Panc1 (cell line): ENCODE measurements around the gene KLF11. TPM values are rescaled to one million over a fixed set of nuclear protein-coding genes. Genes with fewer than 3 reads are reported as not detected.

ENCODE experiments used
- ATAC-seq: fragments of 200-7000 bp; cut with Tn5 transposase; 2 replicates; pipeline ENCODE4 v1.9.1; 2020; ENCODE audit warnings: mild to moderate bottlenecking, moderate library complexity
- BruUV-seq: library from RNA; stranded (reverse); fragments of 400-500 nt; replicated peaks from 2 replicates; lab custom pipeline; 2021; lab: Mats Ljungman, UMichigan
- CTCF ChIA-PET: fragments of 300-600 bp; sonication (Branson Sonifier 250); formaldehyde crosslinking; loops from one replicate; lab custom pipeline; 2022; ENCODE audit warnings: antibody characterized with exemption; lab: Charles Lee
- POLR2A ChIA-PET: fragments of 300-600 bp; sonication (Branson Sonifier 250); formaldehyde crosslinking; loops from one replicate; lab custom pipeline; 2022; ENCODE audit warnings: antibody characterized with exemption; lab: Charles Lee
- DNase-seq: peaks from one replicate; pipeline ENCODE4 v3.0.0-alpha.2; 2010; ENCODE audit warnings: low read depth, low spot score
- H3K27ac ChIP-seq: 2 replicates; pipeline ENCODE4 v1.5.1; 2011; ENCODE audit warnings: mild to moderate bottlenecking, low read length, inconsistent platforms
- H3K27me3 ChIP-seq: fragments of 200-500 bp; sonication (Bioruptor generic); 2 replicates; pipeline ENCODE4 v1.6.0; 2014; ENCODE audit warnings: low read length, inconsistent platforms; ENCODE audit not compliant: control insufficient read depth, insufficient read depth
- H3K36me3 ChIP-seq: fragments of 200-500 bp; sonication (Bioruptor generic); 2 replicates; pipeline ENCODE4 v1.5.1; 2014; ENCODE audit warnings: inconsistent platforms, mild to moderate bottlenecking, low read length, moderate library complexity; ENCODE audit not compliant: control insufficient read depth, insufficient read depth
- H3K4me1 ChIP-seq: 2 replicates; pipeline ENCODE4 v1.5.1; 2011; ENCODE audit warnings: inconsistent platforms, mild to moderate bottlenecking, low read length, moderate library complexity; ENCODE audit not compliant: control insufficient read depth, insufficient read depth
- H3K4me3 ChIP-seq, 2 experiments: 2 replicates each; pipeline ENCODE4 v1.5.1; 2011 to 2012; ENCODE audit warnings: low read depth in 2 of 2, low read length in 2 of 2, mild to moderate bottlenecking in 2 of 2, inconsistent platforms in 1 of 2, moderate library complexity in 1 of 2
- H3K9me3 ChIP-seq: fragments of 200-500 bp; sonication (Bioruptor generic); 2 replicates; pipeline ENCODE4 v1.5.1; 2014; ENCODE audit warnings: low read depth, mild to moderate bottlenecking, inconsistent platforms, low read length, moderate library complexity; ENCODE audit not compliant: control insufficient read depth, insufficient read depth
- CTCF ChIP-seq: fragments of 450-650 bp; IDR thresholded peaks from 2 replicates; pipeline ENCODE4 v1.5.1; 2017; ENCODE audit warnings: mild to moderate bottlenecking
- POLR2AphosphoS5 ChIP-seq: IDR thresholded peaks from 2 replicates; pipeline ENCODE4 v1.6.1; 2012; ENCODE audit warnings: mild to moderate bottlenecking, low read depth, low read length, moderate library complexity
- REST ChIP-seq, 2 experiments: IDR thresholded peaks; 2 replicates each; pipeline ENCODE4 v1.6.1; 2011 to 2012; ENCODE audit warnings: low read depth in 2 of 2, control low read depth in 1 of 2, low read length in 1 of 2, mild to moderate bottlenecking in 1 of 2, moderate library complexity in 1 of 2; ENCODE audit not compliant: insufficient read depth in 1 of 2
- SIN3A ChIP-seq: IDR thresholded peaks from 2 replicates; pipeline ENCODE4 v1.6.1; 2012; ENCODE audit warnings: low read depth, mild to moderate bottlenecking, low read length, moderate library complexity, borderline replicate concordance; ENCODE audit not compliant: insufficient read depth
- TCF7L2 ChIP-seq: IDR thresholded peaks from 2 replicates; pipeline ENCODE4 v1.6.1; 2011; ENCODE audit warnings: mild to moderate bottlenecking, low read depth, low read length, inconsistent platforms
- in situ Hi-C: cut with HindIII; loops from 2 replicates; pipeline ENCODE4 v1.10.0; 2016; ENCODE audit warnings: low sequenced_read_pairs, low pct_unique_long_range_greater_than_20kb
- intact Hi-C: fragments of 100-400 bp; cut with micrococcal nuclease; formaldehyde crosslinking; loops from one replicate; pipeline ENCODE4 v1.10.0; 2022; ENCODE audit not compliant: unreplicated experiment
- total RNA-seq: library from RNA; stranded (reverse); gene quantifications from one replicate; pipeline ENCODE4 v1.2.1, GENCODE V29; 2021; ENCODE audit not compliant: unreplicated experiment

The KLF11 gene
- total RNA-seq, 1 experiment from 2014 or later, result 23.7 TPM

- Histone ChIP-seq H3K4me1 (peaks cover 19% of the 10 kb centered on the region), H3K27ac (peak overlapping the region; percentile 75), H3K36me3 (peaks cover 12% of the 10 kb centered on the region), H3K9me3 (no peaks in the 10 kb centered on the region), H3K4me3 (peak overlapping the region; percentile 29 to 44), H3K27me3 (no peaks in the 10 kb centered on the region)
- ChIA-PET POLR2A (interaction anchor here (0.6 kb wide), 1 partner anchor 284 kb away, joined by 3 read pairs; no protein-coding TSS in a partner anchor), CTCF (interaction anchor here (0.6 to 2.1 kb wide), 3 partner anchors 15 to 221 kb away, joined by 3 to 10 read pairs (median 9); no protein-coding TSS in a partner anchor)
- no peak for TF ChIP-seq CTCF
- no peak for TF ChIP-seq REST (IDR thresholded peaks at IDR 0.05; ENCODE audit: insufficient read depth in 1 of 2, low read depth in 2 of 2, low read length in 1 of 2)
- peak; percentile 67 for TF ChIP-seq TCF7L2
- peak; percentile 57 for TF ChIP-seq POLR2AphosphoS5
- TF ChIP-seq SIN3A, result no peak
- BruUV-seq, result TSS peak; percentile 67
- intact Hi-C loops, result no loop called here
- ATAC-seq, result peak; percentile 73
- DNase-seq, result no peak
- in situ Hi-C loops, result no loop called here
These were observed 14.1 kb downstream of the KLF11 start for GRCh38 chr2:10057231-10058107.

- H3K4me3 ChIP-seq, result no peak overlapping the region
- TF ChIP-seq SIN3A (no peak), REST (IDR thresholded peaks at IDR 0.05; ENCODE audit: insufficient read depth in 1 of 2, low read depth in 2 of 2, low read length in 1 of 2) (no peak), POLR2AphosphoS5 (no peak), TCF7L2 (no peak), CTCF (no peak)
- DNase-seq (no peak), ATAC-seq (no peak)
- H3K4me1 ChIP-seq, result peaks cover 19% of the 10 kb centered on the region
- no peaks in the 10 kb centered on the region for H3K27me3 ChIP-seq
- H3K36me3 ChIP-seq, result peaks cover 7% of the 10 kb centered on the region
- POLR2A ChIA-PET, result no interaction called here
- CTCF ChIA-PET, result interaction anchor here (2.1 kb wide), 1 partner anchor 74 kb away, joined by 9 read pairs; no protein-coding TSS in a partner anchor
- in situ Hi-C loops, result no loop called here
- no TSS peak for BruUV-seq
- no peaks in the 10 kb centered on the region for H3K9me3 ChIP-seq
- peak overlapping the region; percentile 75 for H3K27ac ChIP-seq
- intact Hi-C loops, result no loop called here
These were observed 15.1 kb downstream of the KLF11 start for GRCh38 chr2:10058251-10059015.
